GM23248 (cell line): ENCODE results near the gene MCRIP2.
"Not testable (repeated sequence)": the region's sequence is repeated elsewhere in the genome, so short reads cannot be mapped to it uniquely, and the experiment has no call there.

Experiments
- EZH2 ChIP-seq: fragments of 200-600 bp; sonication (generic); IDR thresholded peaks from 2 replicates; pipeline ENCODE4 v1.6.1; 2018; ENCODE audit warnings: antibody characterized with exemption, mild to moderate bottlenecking; ENCODE audit not compliant: insufficient read depth, poor library complexity, severe bottlenecking
- EZH2phosphoT487 ChIP-seq: fragments of 200-600 bp; sonication (generic); IDR thresholded peaks from 2 replicates; pipeline ENCODE4 v1.6.1; 2018; ENCODE audit warnings: antibody characterized with exemption, moderate library complexity, mild to moderate bottlenecking, low read depth; ENCODE audit not compliant: insufficient read depth

DNA sequence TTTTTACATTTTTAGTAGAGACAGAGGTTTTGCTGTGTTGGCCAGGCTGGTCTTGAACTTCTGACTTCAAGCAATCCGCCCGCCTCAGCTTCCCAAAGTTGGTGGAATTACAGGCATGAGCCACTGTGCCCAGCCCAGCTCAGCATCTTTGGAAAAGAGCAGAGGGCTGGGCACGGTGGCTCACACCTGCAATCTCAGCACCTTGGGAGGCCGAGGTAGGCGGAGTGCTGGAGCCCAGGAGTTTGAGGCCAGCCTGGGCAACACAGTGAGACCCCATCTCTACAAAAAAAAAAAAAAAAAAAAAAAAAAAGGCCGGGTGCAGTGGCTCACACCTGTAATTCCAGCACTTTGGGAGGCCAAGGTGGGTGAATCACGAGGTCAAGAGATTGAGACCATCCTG, 44.0 kb upstream of the MCRIP2 start:
- not testable (repeated sequence) for TF ChIP-seq EZH2phosphoT487, EZH2
